Effector memory CD4-positive, alpha-beta T cell (primary cell): ENCODE data around the gene CNKSR2.

Experiments
- DNase-seq, 3 donors: peaks; one replicate each; pipeline ENCODE4 v3.0.0-alpha.2; 2020
- H3K27ac ChIP-seq: 2 replicates; pipeline ENCODE4 v1.7.0; 2013; ENCODE audit warnings: mild to moderate bottlenecking, low read length, moderate library complexity; ENCODE audit not compliant: insufficient read depth, poor library complexity, severe bottlenecking
- H3K27me3 ChIP-seq: replicated peaks from 2 replicates; pipeline ENCODE4 v1.7.0; 2013; ENCODE audit warnings: mild to moderate bottlenecking, low read length; ENCODE audit not compliant: insufficient read depth, control insufficient read depth, poor library complexity, severe bottlenecking
- H3K36me3 ChIP-seq: 2 replicates; pipeline ENCODE4 v1.7.0; 2013; ENCODE audit warnings: mild to moderate bottlenecking, low read length, moderate library complexity; ENCODE audit not compliant: control insufficient read depth, insufficient read depth
- H3K4me1 ChIP-seq: 2 replicates; pipeline ENCODE4 v1.7.0; 2013; ENCODE audit warnings: low read length, mild to moderate bottlenecking; ENCODE audit not compliant: control insufficient read depth, insufficient read depth, poor library complexity, severe bottlenecking
- H3K4me3 ChIP-seq: 2 replicates; pipeline ENCODE4 v1.7.0; 2013; ENCODE audit warnings: low read length, low read depth, mild to moderate bottlenecking; ENCODE audit not compliant: insufficient read depth, poor library complexity, severe bottlenecking
- H3K9me3 ChIP-seq: 2 replicates; pipeline ENCODE4 v1.7.0; 2013; ENCODE audit warnings: mild to moderate bottlenecking, low read length, moderate library complexity; ENCODE audit not compliant: control insufficient read depth

The CNKSR2 gene

GRCh38 chrX:21683941-21684340, 309.7 kb downstream of the CNKSR2 start:
- Histone ChIP-seq H3K9me3 (no peaks in the 10 kb centered on the region), H3K27ac (no peak overlapping the region), H3K4me1 (no peaks in the 10 kb centered on the region), H3K4me3 (no peak overlapping the region), H3K27me3 (no peaks in the 10 kb centered on the region), H3K36me3 (no peaks in the 10 kb centered on the region)
- no peak for DNase-seq

- H3K27me3 ChIP-seq, result no peaks in the 10 kb centered on the region
- H3K4me3 ChIP-seq, result no peak overlapping the region
- no peaks in the 10 kb centered on the region for H3K9me3 ChIP-seq
- no peaks in the 10 kb centered on the region for H3K36me3 ChIP-seq
- DNase-seq, result no peak
- no peak overlapping the region for H3K27ac ChIP-seq
- H3K4me1 ChIP-seq, result no peaks in the 10 kb centered on the region
These were observed 317.3 kb downstream of the CNKSR2 start for GRCh38 chrX:21691512-21692018.

GRCh38 chrX:21698272-21698671, 324.1 kb downstream of the CNKSR2 start:
- H3K27ac ChIP-seq, result no peak overlapping the region
- H3K36me3 ChIP-seq, result no peaks in the 10 kb centered on the region
- no peaks in the 10 kb centered on the region for H3K4me1 ChIP-seq
- no peak for DNase-seq
- H3K4me3 ChIP-seq, result no peak overlapping the region
- H3K27me3 ChIP-seq, result no peaks in the 10 kb centered on the region
- no peaks in the 10 kb centered on the region for H3K9me3 ChIP-seq

GRCh38 chrX:21699136-21699535, 324.9 kb downstream of the CNKSR2 start:
- no peaks in the 10 kb centered on the region for H3K4me1 ChIP-seq
- H3K9me3 ChIP-seq, result no peaks in the 10 kb centered on the region
- DNase-seq, result no peak
- no peak overlapping the region for H3K4me3 ChIP-seq
- no peaks in the 10 kb centered on the region for H3K27me3 ChIP-seq
- H3K27ac ChIP-seq, result no peak overlapping the region
- H3K36me3 ChIP-seq, result no peaks in the 10 kb centered on the region

- Histone ChIP-seq H3K36me3 (no peaks in the 10 kb centered on the region), H3K4me1 (no peaks in the 10 kb centered on the region), H3K27me3 (no peaks in the 10 kb centered on the region), H3K9me3 (no peaks in the 10 kb centered on the region), H3K27ac (no peak overlapping the region), H3K4me3 (no peak overlapping the region)
- DNase-seq, result no peak
These were observed 326.1 kb downstream of the CNKSR2 start for GRCh38 chrX:21700275-21700674.

- no peak overlapping the region for H3K4me3 ChIP-seq
- no peak overlapping the region for H3K27ac ChIP-seq
- no peaks in the 10 kb centered on the region for H3K36me3 ChIP-seq
- H3K4me1 ChIP-seq, result no peaks in the 10 kb centered on the region
- no peaks in the 10 kb centered on the region for H3K27me3 ChIP-seq
- DNase-seq, result no peak
- no peaks in the 10 kb centered on the region for H3K9me3 ChIP-seq
These were observed 326.7 kb downstream of the CNKSR2 start for GRCh38 chrX:21700967-21701366.

- Histone ChIP-seq H3K27ac (no peak overlapping the region), H3K36me3 (no peaks in the 10 kb centered on the region), H3K4me1 (no peaks in the 10 kb centered on the region), H3K27me3 (no peaks in the 10 kb centered on the region), H3K9me3 (no peaks in the 10 kb centered on the region), H3K4me3 (no peak overlapping the region)
- DNase-seq, result no peak
These were observed 328.5 kb downstream of the CNKSR2 start for GRCh38 chrX:21702725-21703124.
